Stimulated activated CD4-positive, alpha-beta T cell treated with anti-CD3 and anti-CD28 coated beads, Interleukin-12 subunit alpha, Interleukin-12 subunit beta, amount 100 ng/mL, for 24 hours (primary cell): ENCODE data around the gene LGALS12.
"Not testable (repeated sequence)": the region's sequence is repeated elsewhere in the genome, so short reads cannot be mapped to it uniquely, and the experiment has no call there.

Source experiments
- DNase-seq, 2 experiments: peaks; one replicate each; pipeline ENCODE4 v3.0.0-alpha.2; 2020; ENCODE audit warnings: low read depth in 2 of 2

The LGALS12 gene

DNA sequence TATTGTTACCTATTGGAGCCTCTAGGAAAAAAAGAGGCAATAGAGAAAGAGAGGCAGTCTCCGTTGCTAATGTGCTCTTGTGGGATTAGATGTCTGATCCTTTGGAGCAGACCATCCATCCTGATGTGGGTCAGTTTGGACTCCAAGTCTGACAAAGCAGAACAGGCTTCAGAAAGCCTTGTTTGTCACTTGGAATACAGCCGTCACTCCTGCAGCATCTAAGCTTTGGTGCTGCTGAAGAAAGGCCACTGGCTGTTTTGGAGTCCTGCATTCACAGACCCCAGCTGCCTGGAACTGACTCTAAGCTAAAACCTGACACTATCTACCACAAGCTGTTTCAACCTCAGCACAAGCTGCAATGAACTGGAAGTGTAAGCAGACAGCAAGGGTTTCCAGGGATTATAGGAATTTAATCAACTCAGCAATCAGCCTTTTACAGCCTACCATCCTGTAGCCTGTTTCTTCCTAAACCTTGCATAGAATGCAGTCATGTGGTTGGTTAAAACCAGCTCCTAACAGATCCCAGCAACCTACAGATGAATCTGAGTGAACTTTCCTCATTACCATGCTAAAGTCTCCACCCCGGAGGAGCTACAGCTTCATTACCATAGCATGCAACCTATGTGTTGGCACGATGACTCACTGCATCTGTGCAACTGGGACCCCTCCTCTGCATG, 27.1 kb downstream of the LGALS12 start:
- no peak for DNase-seq

GRCh38 chr11:63534076-63534475, 28.2 kb downstream of the LGALS12 start:
- DNase-seq = no peak

DNA sequence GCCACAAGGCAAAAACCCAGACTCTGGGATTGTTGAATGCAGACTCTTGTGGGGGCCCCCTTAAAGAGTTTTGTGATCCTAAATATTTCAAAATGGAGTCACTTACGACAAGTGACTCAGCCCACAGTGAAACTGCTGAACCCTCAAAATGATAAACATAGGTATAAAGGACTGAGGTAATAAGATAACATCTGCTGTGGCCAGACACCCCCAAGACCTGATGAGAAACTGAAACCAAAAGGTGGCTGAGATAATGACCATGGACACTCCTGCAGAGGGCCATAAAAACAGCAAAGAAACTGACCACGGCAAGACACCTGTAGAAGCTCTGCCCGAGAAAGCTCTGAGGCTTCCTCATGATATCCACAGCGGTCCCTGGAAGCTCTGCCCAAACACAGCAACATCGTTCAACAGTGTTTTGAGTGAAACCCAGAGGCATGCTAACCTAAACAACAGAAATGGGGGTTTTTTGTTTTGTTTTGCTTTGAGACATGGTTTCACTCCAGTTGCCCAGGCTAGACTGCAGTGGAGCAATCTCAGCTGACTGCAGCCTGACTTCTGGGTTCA, 29.1 kb downstream of the LGALS12 start:
- no peak for DNase-seq

DNA sequence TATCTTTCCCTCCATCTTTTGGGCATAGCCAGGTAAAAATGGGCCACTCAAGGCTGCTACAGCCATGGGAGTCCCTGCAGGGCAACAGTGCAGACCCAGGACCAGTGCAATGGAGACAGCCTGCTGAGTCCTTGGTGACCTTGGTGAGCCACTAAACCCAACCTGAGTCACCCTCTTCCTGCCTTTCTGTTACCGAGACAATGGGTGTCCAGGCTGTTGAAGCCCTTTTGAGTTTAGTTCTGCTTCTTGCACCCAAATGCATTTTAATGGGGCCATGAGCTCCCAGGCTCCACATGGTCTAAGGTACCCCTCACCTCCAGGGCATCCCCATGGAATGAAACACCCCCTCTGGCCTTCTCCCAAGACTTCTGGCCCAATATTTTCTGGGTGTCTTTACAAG, 29.9 kb downstream of the LGALS12 start:
- no peak for DNase-seq

DNA sequence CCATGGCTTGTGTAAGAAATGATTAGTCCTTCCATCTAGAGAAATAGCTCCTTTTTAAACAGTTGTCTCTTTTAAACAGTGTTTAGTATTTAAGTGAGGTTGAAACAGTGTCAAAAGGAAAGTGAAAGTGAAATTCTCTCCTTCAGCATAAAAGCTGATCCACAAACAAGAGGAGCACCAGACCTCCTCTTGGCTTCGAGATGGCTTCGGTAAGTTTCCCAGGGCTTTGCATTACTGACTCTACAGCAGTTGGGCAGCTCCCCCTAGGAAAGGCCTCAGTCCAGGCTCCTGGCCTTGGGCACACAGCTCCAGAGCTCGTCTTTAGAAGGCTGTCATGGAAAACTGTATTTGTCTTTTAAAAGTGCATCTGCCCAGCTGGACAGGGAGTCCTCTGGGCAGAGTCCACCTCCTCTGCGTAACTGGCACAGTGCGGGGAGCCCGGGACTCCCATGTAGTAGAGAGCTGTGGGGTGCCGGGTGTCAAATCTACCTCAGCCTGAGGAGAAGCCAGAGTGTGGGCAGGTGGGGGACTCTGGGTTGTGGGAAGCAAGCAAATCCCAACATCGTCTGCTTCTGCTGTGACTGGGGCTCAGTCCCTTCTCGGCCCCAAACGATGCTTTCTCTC, 30.9 kb downstream of the LGALS12 start, which contains the start of gene PLAAT4:
Gene PLAAT4 (plus strand): TSS at position 140 of the 624 bp plus-strand sequence. CDS start 61 bp downstream, at position 201.
- DNase-seq = no peak

DNA sequence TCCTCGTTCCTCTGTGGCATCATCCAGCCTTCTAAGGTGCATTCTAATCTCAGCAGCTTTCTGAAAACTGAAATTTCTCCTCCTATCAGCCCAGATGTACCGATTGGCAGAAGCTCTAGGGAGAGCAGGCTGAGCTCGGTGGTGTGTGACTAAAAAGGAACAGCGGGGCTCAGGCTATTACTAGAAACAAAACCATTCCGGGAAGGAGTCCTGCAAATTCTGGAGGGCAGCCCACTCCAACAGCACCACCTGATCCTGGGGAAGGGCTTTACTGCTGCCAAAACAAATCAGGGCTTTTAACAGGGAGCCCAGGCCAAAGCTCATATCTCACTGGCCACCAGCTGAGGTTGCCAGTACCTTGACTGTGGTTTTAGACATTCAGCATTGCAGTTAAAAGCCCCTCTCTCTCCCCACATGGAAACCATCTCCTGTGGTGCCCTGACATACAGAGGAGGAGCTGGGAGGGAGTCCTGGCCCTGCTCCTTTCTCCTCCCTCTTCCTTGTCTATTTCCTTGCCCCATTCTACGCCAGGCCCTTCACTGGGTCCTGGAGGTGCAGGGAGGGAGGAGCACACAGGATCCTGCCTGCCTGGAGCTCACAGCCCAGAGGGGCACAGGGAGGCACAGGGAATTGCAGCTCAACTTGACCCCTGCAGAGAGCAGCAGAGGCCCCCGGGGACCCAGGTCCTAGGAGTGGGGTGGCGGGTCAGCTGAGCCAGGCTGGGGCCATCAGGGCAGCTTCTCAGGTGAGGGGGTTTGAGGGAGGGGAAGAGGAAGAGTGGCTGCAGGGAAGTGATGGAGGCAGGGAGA, 31.6 kb downstream of the LGALS12 start:
- DNase-seq = no peak

DNA sequence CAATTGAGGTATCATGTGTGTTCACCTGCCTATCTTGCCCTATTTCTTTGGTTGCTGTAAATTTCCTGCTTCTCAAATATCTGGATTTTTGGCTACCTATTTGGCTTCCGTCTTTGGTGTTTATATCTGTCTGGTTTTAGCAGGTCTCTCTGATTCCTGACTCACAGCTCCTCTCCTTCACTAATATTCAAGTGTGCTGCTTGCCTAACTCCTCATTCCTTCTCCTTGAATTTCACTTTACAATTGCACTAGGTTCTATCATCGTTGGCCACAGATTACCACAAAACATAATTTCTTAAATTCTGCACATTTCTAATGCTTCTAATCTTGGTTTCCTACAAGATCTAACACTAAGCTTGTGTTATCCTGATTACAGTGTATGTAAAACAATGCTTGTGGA, 36.6 kb downstream of the LGALS12 start:
- not testable (repeated sequence) for DNase-seq

DNA sequence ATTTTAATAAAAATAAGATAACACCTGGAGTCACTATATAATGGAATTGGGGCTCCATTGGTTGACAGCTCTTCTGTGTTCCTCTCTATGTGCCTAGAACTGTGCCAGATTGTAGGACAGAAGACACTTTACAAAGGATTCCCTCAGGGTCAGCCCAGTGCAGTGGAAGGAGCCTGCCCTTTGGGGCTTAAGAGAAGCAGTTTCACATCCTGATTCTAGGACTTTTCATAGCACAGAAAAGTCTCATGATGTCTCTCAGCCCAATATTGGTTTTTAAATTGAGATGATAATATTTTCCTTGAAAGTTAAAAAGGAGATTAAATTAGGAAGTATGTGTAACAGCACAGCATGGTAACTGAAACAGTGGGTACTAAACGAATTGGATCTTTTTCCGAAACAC, 37.8 kb downstream of the LGALS12 start:
- no peak for DNase-seq

- no peak for DNase-seq
Measured at GRCh38 chr11:63547061-63547460, 41.2 kb downstream of the LGALS12 start.

DNA sequence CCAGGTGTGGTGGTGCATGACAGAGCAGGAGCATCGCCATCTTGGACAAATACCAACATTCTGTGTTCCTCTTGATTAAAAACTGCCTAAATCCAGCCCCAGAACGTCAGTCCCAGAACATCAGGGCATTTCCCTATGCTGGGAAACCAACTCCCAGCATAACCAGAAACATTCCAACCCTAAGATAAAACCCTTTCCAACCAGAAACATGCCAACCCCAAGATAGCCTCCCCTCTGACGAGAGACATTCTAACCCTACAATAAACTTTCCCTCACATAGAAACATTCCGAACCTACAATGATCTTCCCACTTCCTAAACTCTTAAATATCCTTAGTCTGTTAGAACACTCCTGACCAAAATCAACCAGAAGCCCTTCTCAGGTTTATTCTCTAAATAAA, 42.3 kb downstream of the LGALS12 start:
- no peak for DNase-seq

DNA sequence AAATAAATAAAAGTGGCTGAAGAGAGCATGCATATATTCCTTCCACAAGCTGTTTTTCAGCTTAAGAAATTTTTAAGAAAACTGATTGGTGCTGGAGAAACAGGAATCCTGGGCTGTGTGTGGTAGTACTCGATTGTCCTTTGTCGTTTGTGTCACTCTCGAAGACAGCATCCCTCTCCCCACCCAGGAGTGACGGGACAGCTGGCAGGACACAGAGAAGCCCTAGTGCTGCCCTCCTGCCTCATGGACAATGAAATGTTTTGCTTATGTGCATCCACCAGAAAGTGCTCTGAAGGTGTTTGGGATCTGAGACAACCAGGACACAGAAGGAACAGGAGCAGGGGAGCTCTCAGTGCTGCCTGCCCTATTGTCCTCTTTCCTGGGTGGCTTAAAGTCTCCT, 43.5 kb downstream of the LGALS12 start:
- DNase-seq = no peak

DNA sequence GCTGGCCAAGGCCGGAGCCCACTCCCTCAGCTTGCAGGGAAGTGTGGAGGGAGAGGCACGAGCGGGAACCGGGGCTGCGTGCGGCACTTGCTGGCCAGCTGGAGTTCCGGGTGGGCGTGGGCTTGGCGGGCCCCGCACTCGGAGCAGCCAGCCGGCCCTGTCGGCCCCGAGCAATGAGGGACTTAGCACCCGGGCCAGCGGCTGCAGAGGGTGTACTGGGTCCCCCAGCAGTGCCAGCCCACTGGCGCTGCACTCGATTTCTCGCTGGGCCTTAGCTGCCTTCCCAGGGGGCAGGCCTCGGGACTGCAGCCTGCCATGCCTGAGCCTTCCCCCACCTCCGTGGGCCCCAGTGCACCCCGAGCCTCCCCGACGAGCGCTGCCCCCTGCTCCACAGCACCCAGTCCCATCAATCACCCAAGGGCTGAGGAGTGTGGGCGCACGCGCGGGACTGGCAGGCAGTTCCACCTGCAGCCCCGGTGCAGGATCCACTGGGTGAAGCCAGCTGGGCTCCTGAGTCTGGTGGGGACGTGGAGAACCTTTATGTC, 44.3 kb downstream of the LGALS12 start:
- DNase-seq = not testable (repeated sequence)

- DNase-seq = no peak
Measured at GRCh38 chr11:63551091-63551888, 45.4 kb downstream of the LGALS12 start.

DNA sequence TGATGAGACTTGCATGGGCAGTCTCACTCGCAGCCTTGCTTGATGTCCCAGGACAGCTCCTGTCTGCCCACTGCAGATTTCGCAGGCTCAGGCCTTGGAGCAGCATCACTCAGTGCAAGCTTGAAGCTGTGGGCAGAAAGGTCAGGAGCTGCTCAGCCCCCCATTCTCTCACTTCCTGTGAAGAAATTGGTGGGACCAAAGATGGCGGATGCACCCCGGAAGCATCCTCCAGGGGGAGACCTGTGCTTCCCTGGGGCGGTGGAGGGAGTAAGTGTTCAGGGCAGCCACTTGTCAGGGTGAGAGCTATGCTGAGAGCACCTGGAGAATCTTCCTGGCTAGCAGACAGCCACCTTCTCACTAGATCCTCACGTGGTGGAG, 46.0 kb downstream of the LGALS12 start:
- DNase-seq = no peak

DNA sequence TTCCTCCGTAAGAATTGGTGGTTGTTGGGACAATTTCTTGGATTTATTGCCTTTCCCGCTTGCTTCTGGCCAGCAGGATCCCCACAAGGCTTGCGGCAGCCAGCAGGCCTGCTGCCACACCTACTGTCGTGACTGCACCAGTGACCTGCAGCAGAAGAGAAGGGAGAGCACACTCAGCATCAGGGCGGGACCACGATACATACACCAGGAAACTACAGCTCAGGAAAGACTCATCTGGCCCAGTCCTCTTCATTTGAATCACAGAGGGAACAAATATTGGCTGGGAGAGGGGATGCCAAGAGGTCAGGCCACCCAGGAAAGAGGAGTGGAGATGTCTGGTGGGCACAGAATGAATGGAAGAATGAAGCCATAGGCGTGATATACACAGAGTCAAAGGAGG, 47.0 kb downstream of the LGALS12 start:
- DNase-seq = no peak

GRCh38 chr11:63553759-63554158, 47.9 kb downstream of the LGALS12 start:
- DNase-seq = no peak

GRCh38 chr11:63554877-63555223, 49.0 kb downstream of the LGALS12 start:
- DNase-seq = no peak

- DNase-seq = no peak
Measured at GRCh38 chr11:63556404-63557013, 50.6 kb downstream of the LGALS12 start.

DNA sequence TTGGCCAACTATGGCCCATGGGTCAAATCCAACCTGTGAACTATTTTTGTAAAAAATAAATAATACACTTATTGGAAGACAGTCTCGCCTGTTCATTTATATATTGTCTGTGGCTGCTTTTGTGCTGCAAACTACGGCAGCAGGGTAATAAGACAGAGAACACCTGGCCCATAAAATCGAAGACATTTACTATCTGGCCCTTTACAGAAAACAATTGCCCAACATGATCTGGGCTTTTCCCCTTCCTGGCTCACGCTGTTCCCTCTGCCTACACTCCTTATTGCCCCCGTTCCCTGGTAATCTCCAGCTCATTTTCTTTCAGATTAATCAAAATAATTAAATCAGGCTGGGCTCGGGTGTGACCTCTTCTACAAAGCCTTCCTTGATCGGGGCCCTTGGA, 51.7 kb downstream of the LGALS12 start:
- DNase-seq = no peak

DNA sequence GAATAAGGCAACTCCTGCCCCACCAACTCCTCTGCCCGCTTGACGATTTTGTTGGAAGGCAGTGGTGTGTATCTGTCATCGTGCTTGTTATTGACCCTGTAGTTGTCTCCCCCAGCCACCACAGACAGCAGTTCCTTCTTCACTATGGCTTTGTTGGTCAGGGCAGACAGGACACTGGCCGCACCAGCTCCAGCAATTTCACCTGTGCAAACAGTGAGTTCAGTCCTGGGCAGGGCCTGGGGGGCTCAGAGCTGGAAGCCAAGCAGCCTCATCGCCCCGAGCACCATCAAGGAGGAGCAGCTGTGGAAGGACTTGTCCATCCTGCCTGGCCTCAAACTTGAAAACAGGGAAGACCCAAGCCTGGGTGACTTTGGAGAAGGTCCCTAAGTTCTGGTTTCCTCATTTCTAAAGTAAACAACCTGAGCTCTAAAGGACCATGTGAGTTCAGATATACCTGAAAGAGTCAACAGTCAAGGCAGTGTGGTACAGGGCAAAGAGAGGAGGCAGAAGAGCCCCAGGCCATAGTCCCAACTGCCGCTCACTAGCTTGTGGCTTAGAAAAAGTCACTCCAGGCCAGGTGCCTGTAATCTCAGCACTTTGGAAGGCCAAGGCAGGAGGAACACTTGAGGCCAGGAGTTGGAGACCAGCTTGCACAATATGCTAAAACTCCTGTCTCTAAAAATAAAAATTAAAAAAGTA, 52.7 kb downstream of the LGALS12 start:
- no peak for DNase-seq
